Hepatocyte (in vitro differentiated cells): Measurements from ENCODE around the gene BAZ2B. TPM values are rescaled to one million over a fixed set of nuclear protein-coding genes. Genes with fewer than 3 reads are reported as not detected.

Source experiments
- DNase-seq: peaks from one replicate; pipeline ENCODE4 v3.0.0-alpha.2; 2016; ENCODE audit warnings: low spot score
- H2AFZ ChIP-seq: fragments of 200-600 bp; sonication (generic); 2 replicates; pipeline ENCODE4 v1.6.0; 2016; ENCODE audit warnings: antibody characterized with exemption, mild to moderate bottlenecking
- H3K27ac ChIP-seq: fragments of 200-600 bp; sonication (generic); 2 replicates; pipeline ENCODE4 v1.5.1; 2016; ENCODE audit warnings: mild to moderate bottlenecking
- H3K27me3 ChIP-seq: fragments of 200-600 bp; sonication (generic); 2 replicates; pipeline ENCODE4 v1.6.1; 2016
- H3K36me3 ChIP-seq: fragments of 200-600 bp; sonication (generic); replicated peaks from 2 replicates; pipeline ENCODE4 v1.5.1; 2016; ENCODE audit warnings: low read depth; ENCODE audit not compliant: insufficient read depth
- H3K4me1 ChIP-seq: fragments of 200-600 bp; sonication (generic); 2 replicates; pipeline ENCODE4 v1.5.1; 2016; ENCODE audit warnings: mild to moderate bottlenecking, moderate library complexity; ENCODE audit not compliant: insufficient read depth
- H3K4me2 ChIP-seq: fragments of 200-600 bp; sonication (generic); 2 replicates; pipeline ENCODE4 v1.6.0; 2016
- H3K4me3 ChIP-seq: fragments of 200-600 bp; sonication (generic); 2 replicates; pipeline ENCODE4 v1.5.1; 2016; ENCODE audit warnings: mild to moderate bottlenecking
- H3K79me2 ChIP-seq: fragments of 200-600 bp; sonication (generic); 2 replicates; pipeline ENCODE4 v1.6.0; 2017; ENCODE audit warnings: mild to moderate bottlenecking
- H3K9me2 ChIP-seq: fragments of 200-600 bp; sonication (generic); replicated peaks from 2 replicates; pipeline ENCODE4 v1.6.0; 2017; ENCODE audit warnings: mild to moderate bottlenecking; ENCODE audit not compliant: insufficient read depth
- H3K9me3 ChIP-seq: fragments of 200-600 bp; sonication (generic); 2 replicates; pipeline ENCODE4 v1.5.1; 2016; ENCODE audit warnings: low read depth, mild to moderate bottlenecking
- H4K20me1 ChIP-seq: fragments of 200-600 bp; sonication (generic); 2 replicates; pipeline ENCODE4 v1.6.0; 2016; ENCODE audit warnings: mild to moderate bottlenecking; ENCODE audit not compliant: insufficient read depth, poor library complexity, severe bottlenecking
- EZH2 ChIP-seq: fragments of 200-600 bp; sonication (generic); IDR thresholded peaks from 2 replicates; pipeline ENCODE4 v1.6.1; 2016; ENCODE audit warnings: antibody characterized with exemption, mild to moderate bottlenecking, borderline replicate concordance
- EZH2phosphoT487 ChIP-seq: fragments of 200-600 bp; sonication (generic); IDR thresholded peaks from one replicate; pipeline ENCODE4 v1.6.1; 2018; ENCODE audit warnings: antibody characterized with exemption, mild to moderate bottlenecking, low read depth, moderate library complexity; ENCODE audit not compliant: unreplicated experiment, severe bottlenecking
- WGBS: methylation state at CpG from one replicate; pipeline ENCODE4 v1.1.6; 2016; ENCODE audit warnings: low lambda C conversion rate; ENCODE audit errors: missing lambda C conversion rate; 5-methylcytosine and 5-hydroxymethylcytosine counted together
- polyA plus RNA-seq: library from polyadenylated mRNA; unstranded; fragments of >200 nt; fragmentation: Nextera tagmentation; extraction: Ambion mirVana; gene quantifications from 2 replicates; pipeline ENCODE4 v1.2.1, GENCODE V29; 2016
- total RNA-seq: library from RNA; depleted of rRNA; stranded (reverse); fragments of >200 nt; gene quantifications from 2 replicates; pipeline ENCODE4 v1.2.3, GENCODE V29; 2014
- TF ChIP-seq, protein P1 (sequence below): fragments of 200-600 bp; sonication (generic); IDR thresholded peaks from 2 replicates; pipeline ENCODE4 v1.5.1; 2016; ENCODE audit warnings: antibody characterized with exemption, mild to moderate bottlenecking; ENCODE audit not compliant: poor library complexity

The BAZ2B gene
- total and polyA plus RNA-seq, 2 experiments from 2014 or later, result 40.7 to 83.3 TPM

- WGBS, result 78% methylated on average over 1 of the region's 1 CpG
- Histone ChIP-seq H3K9me2 (no peaks in the 10 kb centered on the region), H3K4me3 (peak overlapping the region; percentile 1), H3K36me3 (no peaks in the 10 kb centered on the region), H3K4me2 (peak overlapping the region; percentile 73), H4K20me1 (no peaks in the 10 kb centered on the region), H3K9me3 (no peaks in the 10 kb centered on the region), H2AFZ (no peak overlapping the region), H3K27ac (peak overlapping the region; percentile 33), H3K27me3 (no peaks in the 10 kb centered on the region), H3K4me1 (peaks cover 32% of the 10 kb centered on the region), H3K79me2 (peaks cover 82% of the 10 kb centered on the region)
- TF ChIP-seq EZH2phosphoT487 (no peak), EZH2 (no peak)
- TF ChIP-seq, protein P1, sequence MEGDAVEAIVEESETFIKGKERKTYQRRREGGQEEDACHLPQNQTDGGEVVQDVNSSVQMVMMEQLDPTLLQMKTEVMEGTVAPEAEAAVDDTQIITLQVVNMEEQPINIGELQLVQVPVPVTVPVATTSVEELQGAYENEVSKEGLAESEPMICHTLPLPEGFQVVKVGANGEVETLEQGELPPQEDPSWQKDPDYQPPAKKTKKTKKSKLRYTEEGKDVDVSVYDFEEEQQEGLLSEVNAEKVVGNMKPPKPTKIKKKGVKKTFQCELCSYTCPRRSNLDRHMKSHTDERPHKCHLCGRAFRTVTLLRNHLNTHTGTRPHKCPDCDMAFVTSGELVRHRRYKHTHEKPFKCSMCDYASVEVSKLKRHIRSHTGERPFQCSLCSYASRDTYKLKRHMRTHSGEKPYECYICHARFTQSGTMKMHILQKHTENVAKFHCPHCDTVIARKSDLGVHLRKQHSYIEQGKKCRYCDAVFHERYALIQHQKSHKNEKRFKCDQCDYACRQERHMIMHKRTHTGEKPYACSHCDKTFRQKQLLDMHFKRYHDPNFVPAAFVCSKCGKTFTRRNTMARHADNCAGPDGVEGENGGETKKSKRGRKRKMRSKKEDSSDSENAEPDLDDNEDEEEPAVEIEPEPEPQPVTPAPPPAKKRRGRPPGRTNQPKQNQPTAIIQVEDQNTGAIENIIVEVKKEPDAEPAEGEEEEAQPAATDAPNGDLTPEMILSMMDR, result no peak
- DNase-seq, result no peak
These were observed 4.0 kb downstream of the BAZ2B start for GRCh38 chr2:159612255-159612901.

DNA sequence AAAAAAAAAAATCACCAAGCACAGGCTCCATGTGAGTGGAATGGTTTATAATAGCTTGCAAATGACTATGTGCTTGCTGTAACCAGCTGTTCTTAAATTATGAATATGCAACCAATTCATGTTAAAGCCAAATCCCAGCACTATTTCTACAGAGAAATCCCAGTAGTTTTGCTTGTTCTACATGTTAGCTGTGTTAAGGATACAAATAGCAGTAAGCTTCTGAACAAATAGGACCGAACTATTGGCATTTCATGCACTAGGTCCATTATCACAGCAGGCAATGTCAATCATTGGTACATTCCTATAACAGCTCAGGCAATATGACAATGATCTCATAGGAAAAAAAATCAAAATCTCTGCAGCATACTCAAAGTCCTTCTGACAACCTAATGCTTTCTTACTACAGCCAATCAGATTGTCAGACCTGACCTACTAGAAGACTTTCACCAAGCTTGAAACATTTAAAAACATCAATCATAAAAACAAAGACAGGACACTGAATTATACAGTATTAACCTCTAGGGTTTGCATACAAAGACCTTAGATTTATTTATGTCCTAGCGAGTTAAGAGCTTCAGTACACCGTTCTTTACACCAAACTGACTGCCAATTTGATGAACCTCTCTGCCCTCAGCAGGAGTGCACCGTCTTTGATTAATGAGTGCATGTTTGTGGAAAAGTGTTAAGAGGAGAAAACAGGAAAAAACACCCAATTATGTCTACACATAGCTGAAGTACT lies 6.4 kb downstream of the BAZ2B start:
- H3K4me1 ChIP-seq, result peaks cover 44% of the 10 kb centered on the region
- no peak for DNase-seq
- H3K27ac ChIP-seq, result no peak overlapping the region
- H3K4me3 ChIP-seq, result no peak overlapping the region
- peaks cover 12% of the 10 kb centered on the region for H4K20me1 ChIP-seq
- no peaks in the 10 kb centered on the region for H3K36me3 ChIP-seq
- no peak overlapping the region for H3K4me2 ChIP-seq
- H3K9me3 ChIP-seq, result no peaks in the 10 kb centered on the region
- no peak overlapping the region for H2AFZ ChIP-seq
- TF ChIP-seq, protein P1, result no peak
- TF ChIP-seq EZH2phosphoT487 (no peak), EZH2 (no peak)
- peaks cover 91% of the 10 kb centered on the region for H3K79me2 ChIP-seq
- H3K27me3 ChIP-seq, result no peaks in the 10 kb centered on the region
- H3K9me2 ChIP-seq, result no peaks in the 10 kb centered on the region
- 76% methylated on average over 4 of the region's 4 CpGs for WGBS

DNA sequence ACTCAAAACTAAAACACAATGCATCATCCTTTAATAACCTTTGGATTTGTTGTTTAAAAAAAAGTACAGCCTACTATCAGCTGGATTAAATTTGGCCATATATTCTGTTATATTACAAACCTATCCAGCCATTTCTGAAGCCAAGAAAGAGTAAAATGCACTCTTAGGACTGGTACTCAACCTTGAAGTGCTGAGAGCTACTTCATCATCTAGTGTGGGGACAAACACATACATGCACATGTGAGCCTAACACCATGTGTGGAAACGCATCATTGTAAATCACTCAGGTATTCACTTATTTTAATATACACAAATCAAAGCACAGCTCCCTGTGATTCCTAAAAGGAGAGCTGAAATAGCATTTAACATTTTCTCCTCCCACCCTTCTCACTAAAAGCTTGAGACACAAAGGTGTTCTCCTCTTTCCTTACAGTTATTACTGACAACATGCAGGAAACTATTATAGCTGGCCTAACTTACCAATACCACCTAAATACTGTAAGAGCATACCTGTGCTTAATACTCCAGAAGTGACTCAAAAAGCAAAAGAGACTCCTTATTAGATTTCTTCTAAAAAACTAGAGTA lies 7.5 kb downstream of the BAZ2B start:
- TF ChIP-seq EZH2phosphoT487, result no peak
- TF ChIP-seq EZH2, result no peak
- TF ChIP-seq, protein P1, result no peak

More for the DNA sequence above, 7.5 kb downstream of the BAZ2B start:
- no peak for DNase-seq
- H3K9me2 ChIP-seq, result no peaks in the 10 kb centered on the region
- H3K27me3 ChIP-seq, result no peaks in the 10 kb centered on the region
- no peak overlapping the region for H3K4me2 ChIP-seq
- peaks cover 94% of the 10 kb centered on the region for H3K79me2 ChIP-seq
- peaks cover 19% of the 10 kb centered on the region for H4K20me1 ChIP-seq
- H3K9me3 ChIP-seq, result no peaks in the 10 kb centered on the region
- no peak overlapping the region for H3K27ac ChIP-seq
- H3K4me3 ChIP-seq, result no peak overlapping the region
- 94% methylated on average over 1 of the region's 1 CpG for WGBS
- no peaks in the 10 kb centered on the region for H3K36me3 ChIP-seq
- H3K4me1 ChIP-seq, result peaks cover 44% of the 10 kb centered on the region
- no peak overlapping the region for H2AFZ ChIP-seq
